Fibroblast of skin of scalp (primary cell): ENCODE measurements around the gene MTRR.
A peak's percentile ranks its signal among the peaks of the same experiment; 100 is the strongest.

ENCODE experiments used
- DNase-seq: peaks from one replicate; pipeline ENCODE4 v3.0.0-alpha.2; 2013

MTRR gene

GRCh38 chr5:7857926-7858632, 10.9 kb upstream of the MTRR start:
- no peak for DNase-seq

DNA sequence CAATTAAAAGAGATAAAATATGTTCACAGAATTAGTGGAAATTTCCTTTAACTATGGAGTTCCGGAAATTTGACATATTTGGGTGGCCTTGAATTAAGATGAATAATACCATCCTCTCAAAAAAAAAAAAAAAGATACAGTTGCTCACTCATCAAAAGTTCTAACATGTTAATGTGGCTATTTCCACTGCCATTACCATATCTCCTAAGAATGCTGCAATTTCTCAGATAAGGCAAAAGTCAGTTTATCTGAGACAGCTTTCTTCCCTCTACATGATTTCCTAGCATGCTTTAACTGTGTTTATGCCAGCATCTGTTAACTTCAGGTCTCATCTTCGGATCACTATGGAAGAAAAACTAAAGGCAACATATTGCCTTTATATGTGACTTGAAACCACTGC, 2.8 kb upstream of the MTRR start:
- DNase-seq, result no peak

DNA sequence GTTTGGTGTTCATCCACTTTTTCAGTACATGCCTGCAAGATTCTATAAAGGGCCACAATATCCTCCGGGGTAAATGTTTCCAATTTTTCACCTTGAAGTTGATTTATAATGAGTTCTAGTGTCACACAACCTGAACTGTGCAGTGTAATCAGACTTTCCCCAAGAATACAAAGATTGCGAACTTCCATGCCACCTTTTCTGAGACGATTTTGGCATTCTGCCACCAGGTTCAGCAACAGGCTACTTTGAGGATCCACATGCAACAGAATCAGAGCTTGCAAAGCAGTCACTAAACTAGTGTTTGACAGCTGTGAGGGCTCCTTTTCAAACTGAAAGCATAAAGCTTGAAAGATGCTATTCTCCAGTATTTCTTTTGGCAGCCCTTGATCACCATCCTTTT, 1.7 kb upstream of the MTRR start:
- no peak for DNase-seq

GRCh38 chr5:7868427-7868772, 548 bp upstream of the MTRR start:
- DNase-seq, result no peak

DNA sequence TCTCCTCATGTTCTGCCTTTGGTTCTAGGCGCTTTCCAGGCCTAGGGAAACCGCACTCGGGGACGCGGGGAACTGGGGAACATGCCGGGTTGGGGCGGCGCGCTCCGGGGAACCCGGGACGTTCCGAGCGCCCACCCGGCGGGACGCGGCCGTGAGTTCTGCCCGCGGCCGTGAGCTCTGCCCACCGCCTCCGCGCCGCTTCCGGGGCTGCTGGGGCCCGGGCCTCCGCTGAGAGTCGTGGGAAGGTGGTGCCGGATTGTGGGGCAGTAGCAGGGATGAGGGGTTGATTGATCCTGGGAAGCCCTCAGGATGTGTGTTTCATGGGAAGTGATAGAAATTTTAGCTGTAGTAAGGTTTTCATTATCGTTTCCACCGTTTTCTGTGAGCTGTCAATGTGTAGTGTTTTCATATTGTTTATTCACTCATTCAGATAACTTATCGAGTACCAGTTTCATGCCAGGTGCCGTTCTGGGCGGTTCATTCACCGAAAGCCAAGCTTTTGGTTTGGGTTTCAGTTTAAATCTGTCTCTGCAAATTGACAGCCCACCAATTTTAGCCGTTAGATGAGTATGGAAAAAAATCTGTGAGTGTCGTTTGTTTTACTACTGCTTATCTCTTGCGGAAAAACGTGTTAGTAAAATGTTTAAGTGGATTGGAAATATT, 657 bp downstream of the MTRR start:
- DNase-seq, result no peak

DNA sequence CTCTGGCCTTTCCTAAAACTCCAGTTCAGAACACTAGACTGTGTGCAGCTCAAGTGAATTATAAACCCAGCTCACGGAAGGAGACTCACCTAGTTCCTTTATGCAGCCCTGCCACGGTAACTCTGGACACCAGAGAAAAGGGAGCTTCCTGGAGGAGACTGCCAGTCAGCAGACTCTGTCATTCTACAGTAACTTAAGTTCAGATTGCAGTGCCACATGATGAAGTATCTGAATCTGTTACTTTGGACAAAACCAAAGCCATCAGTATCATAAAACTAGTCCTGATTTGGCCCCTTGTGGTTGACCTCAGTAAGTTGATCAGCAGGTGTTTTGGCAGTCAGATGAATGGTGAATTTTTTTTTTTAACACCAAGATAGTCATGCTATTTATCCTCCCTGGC, 2.7 kb downstream of the MTRR start:
- DNase-seq, result no peak

DNA sequence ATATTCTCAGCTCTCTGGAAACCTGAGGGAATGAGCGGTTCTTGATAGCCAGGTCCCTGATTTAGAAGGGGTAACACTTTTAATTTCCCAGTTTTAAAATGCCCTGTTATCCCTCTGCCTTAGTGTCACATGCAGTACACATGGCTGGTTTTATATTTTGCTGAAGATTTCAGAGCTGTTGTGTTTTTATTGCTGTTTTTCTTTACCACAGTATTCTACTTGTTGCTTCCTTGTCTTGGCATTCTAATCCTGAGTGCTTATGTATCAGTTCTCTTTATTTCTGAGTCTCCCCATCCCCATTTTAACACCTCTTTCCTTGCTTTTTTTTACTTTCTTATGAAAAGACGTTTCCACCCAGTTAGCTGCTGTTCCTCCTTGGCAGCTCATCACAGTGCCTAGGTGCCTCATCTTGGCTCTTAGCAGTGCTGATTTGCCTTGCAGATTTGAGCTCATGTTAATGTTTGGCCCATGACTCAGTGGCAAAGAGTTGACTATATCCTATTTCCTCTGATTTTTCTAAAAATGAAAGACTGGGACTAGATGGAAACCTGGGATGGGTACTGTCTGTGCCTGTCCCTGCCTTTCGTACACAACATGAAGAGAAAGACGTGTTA, 3.7 kb downstream of the MTRR start:
- DNase-seq, result no peak

GRCh38 chr5:7873216-7873615, 4.3 kb downstream of the MTRR start:
- no peak for DNase-seq

GRCh38 chr5:7874639-7875038, 5.7 kb downstream of the MTRR start:
- no peak for DNase-seq

- DNase-seq, result no peak
These were observed 6.2 kb downstream of the MTRR start for GRCh38 chr5:7875151-7875550.

GRCh38 chr5:7876867-7877266, 7.9 kb downstream of the MTRR start:
- DNase-seq, result peak; percentile 55

GRCh38 chr5:7877851-7878250, 8.9 kb downstream of the MTRR start:
- no peak for DNase-seq

DNA sequence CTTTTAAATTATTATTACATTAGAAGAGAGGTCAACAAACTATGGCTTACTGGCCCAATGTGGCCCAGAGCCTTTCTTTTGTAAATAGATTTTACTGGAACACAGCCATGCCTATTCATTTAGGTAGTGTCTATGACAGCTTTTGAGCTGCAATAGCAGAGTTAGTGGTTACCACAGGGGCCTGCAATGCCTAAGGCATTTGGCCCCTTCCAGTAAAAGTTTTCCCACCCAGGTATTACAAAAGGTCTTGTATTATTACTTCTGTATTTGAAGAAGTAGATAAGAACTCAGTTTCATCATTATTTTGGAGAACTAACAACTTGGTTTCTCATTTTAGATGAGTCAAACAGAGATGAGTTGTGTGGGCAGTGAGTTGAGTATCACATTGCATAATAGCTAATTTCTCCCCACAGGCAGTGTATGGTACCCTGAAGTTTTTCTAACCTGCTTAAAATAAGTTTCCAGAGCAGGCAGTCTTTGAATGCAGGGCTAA, 9.5 kb downstream of the MTRR start:
- no peak for DNase-seq

DNA sequence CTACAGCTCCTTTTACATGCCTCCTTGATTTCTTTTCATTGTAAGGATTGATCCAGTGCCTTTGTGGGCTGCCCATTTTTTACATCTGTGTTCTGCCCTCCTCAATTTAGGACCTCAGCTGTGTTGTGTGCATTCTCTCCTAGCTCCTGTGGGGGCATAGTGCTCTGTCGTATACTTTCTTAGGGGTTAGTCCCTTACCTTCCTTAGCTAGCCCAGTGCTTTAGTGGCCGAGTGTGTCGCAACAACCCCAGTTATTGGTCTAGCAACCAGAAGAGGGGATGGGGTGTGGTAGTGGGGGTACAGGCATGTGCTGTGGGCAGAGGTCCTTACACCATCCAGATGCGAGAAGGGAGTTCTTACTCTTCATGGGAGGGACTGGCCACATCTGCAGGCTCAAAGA, 12.1 kb downstream of the MTRR start:
- DNase-seq, result no peak

- no peak for DNase-seq
These were observed 12.9 kb downstream of the MTRR start for GRCh38 chr5:7881816-7882215.

- DNase-seq, result no peak
These were observed 14.0 kb downstream of the MTRR start for GRCh38 chr5:7882926-7883325.

DNA sequence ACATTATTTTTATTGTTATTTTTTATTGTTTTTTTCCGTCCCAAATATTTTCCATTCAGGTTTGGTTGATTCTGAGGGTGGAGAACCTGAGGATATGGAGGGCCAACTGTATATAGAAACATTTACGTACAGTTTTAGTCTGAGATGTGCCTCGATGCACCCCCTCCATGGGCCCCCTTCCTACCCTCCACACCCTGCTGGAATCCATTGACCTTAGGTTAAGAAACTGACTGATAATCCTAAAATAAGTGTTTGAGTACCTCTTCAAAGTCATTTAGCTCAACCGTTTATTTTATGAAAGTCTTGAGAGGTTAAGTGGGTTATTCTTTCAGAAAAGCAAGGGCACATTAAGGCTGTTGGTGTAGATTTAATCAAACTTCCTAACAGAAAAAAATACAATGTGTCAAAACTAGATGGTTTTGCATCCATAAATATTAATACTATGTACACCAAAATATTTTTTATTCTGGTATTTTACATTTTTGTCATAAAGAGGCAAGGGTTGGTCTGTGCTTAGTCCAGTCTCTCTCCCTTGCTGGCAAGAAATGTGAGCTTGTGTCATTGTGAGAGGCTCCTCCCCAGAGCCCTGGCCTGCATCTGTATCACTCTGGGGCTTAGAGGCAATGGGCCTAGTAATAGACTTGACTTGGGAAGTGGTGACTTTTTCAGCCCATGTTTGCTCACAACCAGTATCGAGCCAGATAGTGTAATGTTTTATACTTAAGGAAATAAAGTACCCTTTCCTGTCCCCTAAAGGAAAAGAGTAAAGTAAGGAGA, 15.7 kb downstream of the MTRR start:
- no peak for DNase-seq

- DNase-seq, result peak; percentile 72
These were observed 18.0 kb downstream of the MTRR start for GRCh38 chr5:7886849-7887475.

DNA sequence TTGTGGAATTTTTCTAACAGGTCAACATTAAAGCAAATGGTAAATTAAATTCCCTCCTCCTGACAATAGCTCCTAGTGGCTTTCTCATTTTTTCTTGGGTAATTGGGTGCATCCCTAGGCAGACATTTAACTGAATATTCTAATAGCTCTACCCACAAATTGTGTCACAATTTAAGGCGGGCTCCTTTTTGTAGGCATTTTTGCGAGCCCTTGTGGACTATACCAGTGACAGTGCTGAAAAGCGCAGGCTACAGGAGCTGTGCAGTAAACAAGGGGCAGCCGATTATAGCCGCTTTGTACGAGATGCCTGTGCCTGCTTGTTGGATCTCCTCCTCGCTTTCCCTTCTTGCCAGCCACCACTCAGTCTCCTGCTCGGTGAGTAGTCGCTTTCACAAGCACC, 20.0 kb downstream of the MTRR start:
- no peak for DNase-seq

GRCh38 chr5:7894439-7894838, 25.5 kb downstream of the MTRR start:
- no peak for DNase-seq

GRCh38 chr5:7894860-7895259, 25.9 kb downstream of the MTRR start:
- DNase-seq, result no peak

GRCh38 chr5:7897014-7897600, 28.2 kb downstream of the MTRR start:
- DNase-seq, result peak; percentile 40
